KMS-11 (cell line): ENCODE measurements around the gene FAM163B.

Experiments
- H2AFZ ChIP-seq: fragments of 200-600 bp; sonication (generic); 2 replicates; pipeline ENCODE4 v1.6.1; 2016; ENCODE audit warnings: antibody characterized with exemption, mixed run types, low read depth
- H3K27ac ChIP-seq: fragments of 200-600 bp; sonication (generic); 2 replicates; pipeline ENCODE4 v1.6.1; 2016; ENCODE audit warnings: mild to moderate bottlenecking, mixed run types
- H3K27me3 ChIP-seq: fragments of 200-600 bp; sonication (generic); 2 replicates; pipeline ENCODE4 v1.6.1; 2017; ENCODE audit warnings: mild to moderate bottlenecking, low read depth, mixed run types, moderate library complexity; ENCODE audit not compliant: insufficient read depth
- H3K36me3 ChIP-seq: fragments of 200-600 bp; sonication (generic); 2 replicates; pipeline ENCODE4 v1.6.1; 2017; ENCODE audit warnings: mild to moderate bottlenecking, mixed run types; ENCODE audit not compliant: insufficient read depth
- H3K4me1 ChIP-seq: fragments of 200-600 bp; sonication (generic); 2 replicates; pipeline ENCODE4 v1.6.1; 2016; ENCODE audit warnings: mild to moderate bottlenecking, low read depth, mixed run types; ENCODE audit not compliant: poor library complexity, severe bottlenecking
- H3K4me2 ChIP-seq: fragments of 200-600 bp; sonication (generic); 2 replicates; pipeline ENCODE4 v1.7.0; 2016; ENCODE audit warnings: mild to moderate bottlenecking, mixed run types
- H3K4me3 ChIP-seq: fragments of 200-600 bp; sonication (generic); IDR thresholded peaks from 2 replicates; pipeline ENCODE4 v1.6.1; 2017; ENCODE audit warnings: low read depth, low read length, mixed read lengths; ENCODE audit not compliant: insufficient read depth
- H3K79me2 ChIP-seq: fragments of 200-600 bp; sonication (generic); 2 replicates; pipeline ENCODE4 v1.6.1; 2016; ENCODE audit warnings: low read depth, mixed run types; ENCODE audit not compliant: insufficient read depth
- H3K9ac ChIP-seq: fragments of 200-600 bp; sonication (generic); 2 replicates; pipeline ENCODE4 v1.6.1; 2016; ENCODE audit warnings: mild to moderate bottlenecking, mixed run types
- H4K20me1 ChIP-seq: fragments of 200-600 bp; sonication (generic); 2 replicates; pipeline ENCODE4 v1.6.1; 2016; ENCODE audit warnings: mild to moderate bottlenecking, mixed run types; ENCODE audit not compliant: insufficient read depth
- TF ChIP-seq, protein P1 (sequence below): fragments of 200-600 bp; sonication (generic); conservative IDR thresholded peaks from 2 replicates; pipeline ENCODE4 v1.6.1; 2017; ENCODE audit warnings: low read depth, mild to moderate bottlenecking, antibody characterized with exemption, low read length, moderate library complexity, mixed read lengths

Gene FAM163B

DNA sequence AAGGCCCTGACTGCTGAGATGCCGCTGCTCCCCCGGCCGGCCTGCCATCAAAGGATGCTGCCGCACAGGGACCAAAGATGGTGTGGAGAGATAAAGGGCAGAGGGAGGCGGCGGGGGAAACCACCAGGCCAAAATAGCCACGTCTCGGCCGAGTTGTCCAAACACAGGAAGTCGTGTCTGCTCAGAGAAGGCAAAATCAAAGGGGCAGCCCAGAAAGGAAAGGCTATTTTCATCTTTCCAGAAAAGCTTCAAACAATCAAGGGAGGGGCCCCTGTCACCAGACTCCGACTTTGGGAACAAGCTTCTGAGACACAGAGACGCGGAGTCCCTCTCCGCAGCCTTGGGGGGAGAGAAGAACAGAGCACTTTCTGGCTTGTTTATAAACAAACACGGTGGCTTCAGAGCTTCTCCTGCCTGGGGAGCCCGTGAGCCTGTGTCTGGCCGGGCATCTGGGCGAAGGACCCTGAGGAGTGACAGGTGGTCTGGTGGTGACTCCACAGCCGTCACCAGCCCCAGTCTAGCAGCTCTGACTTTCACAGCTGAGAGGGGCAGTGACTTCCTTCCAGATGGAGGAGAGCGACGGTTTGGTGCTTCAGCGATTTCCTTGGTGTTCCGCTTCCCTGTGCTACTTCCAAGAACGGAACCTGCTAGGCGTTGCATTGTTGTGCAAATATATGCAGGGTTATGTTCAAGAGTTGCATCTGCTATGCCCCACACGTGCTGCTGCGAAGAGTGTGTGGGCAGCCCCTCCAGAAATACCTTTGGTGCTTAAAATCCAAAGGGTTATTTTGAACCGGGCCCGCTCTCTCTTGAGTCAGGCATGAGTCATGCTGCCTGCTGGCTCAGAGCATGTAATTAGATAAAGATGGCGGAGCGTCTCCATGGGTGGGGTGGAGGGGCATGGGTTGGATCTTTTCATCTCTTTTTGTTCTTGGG is 50.7 kb downstream of the FAM163B start:
- H2AFZ ChIP-seq: no peak overlapping the region
- no peaks in the 10 kb centered on the region for H3K4me1 ChIP-seq
- no peaks in the 10 kb centered on the region for H3K79me2 ChIP-seq
- H4K20me1 ChIP-seq: no peaks in the 10 kb centered on the region
- H3K4me2 ChIP-seq: no peak overlapping the region
- no peaks in the 10 kb centered on the region for H3K36me3 ChIP-seq
- no peak overlapping the region for H3K4me3 ChIP-seq
- TF ChIP-seq, protein P1, sequence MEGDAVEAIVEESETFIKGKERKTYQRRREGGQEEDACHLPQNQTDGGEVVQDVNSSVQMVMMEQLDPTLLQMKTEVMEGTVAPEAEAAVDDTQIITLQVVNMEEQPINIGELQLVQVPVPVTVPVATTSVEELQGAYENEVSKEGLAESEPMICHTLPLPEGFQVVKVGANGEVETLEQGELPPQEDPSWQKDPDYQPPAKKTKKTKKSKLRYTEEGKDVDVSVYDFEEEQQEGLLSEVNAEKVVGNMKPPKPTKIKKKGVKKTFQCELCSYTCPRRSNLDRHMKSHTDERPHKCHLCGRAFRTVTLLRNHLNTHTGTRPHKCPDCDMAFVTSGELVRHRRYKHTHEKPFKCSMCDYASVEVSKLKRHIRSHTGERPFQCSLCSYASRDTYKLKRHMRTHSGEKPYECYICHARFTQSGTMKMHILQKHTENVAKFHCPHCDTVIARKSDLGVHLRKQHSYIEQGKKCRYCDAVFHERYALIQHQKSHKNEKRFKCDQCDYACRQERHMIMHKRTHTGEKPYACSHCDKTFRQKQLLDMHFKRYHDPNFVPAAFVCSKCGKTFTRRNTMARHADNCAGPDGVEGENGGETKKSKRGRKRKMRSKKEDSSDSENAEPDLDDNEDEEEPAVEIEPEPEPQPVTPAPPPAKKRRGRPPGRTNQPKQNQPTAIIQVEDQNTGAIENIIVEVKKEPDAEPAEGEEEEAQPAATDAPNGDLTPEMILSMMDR: no peak
- H3K27me3 ChIP-seq: peaks cover 55% of the 10 kb centered on the region
- H3K9ac ChIP-seq: no peak overlapping the region
- H3K27ac ChIP-seq: no peak overlapping the region

DNA sequence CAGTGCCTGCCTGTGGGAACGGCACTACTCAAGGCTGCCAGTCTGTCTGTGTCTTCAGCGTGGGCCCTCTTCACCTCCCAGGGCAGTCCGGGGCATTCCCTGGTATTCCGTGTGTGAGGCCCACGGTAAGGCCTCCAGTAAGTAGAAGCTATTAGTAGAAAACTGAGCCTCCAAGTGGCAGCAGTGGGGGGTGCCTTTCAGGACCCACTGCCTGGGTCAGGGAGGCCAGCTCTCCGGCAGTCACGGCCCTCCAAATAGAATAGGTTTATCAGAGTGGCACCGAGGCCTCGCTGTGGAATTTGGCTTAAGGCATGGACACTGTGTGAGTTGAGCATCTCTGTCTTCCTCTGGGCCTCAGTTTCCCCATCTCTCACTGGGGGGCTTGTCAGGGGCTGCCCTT is 51.6 kb downstream of the FAM163B start:
- Histone ChIP-seq H3K4me1 (no peaks in the 10 kb centered on the region), H2AFZ (no peak overlapping the region), H3K79me2 (no peaks in the 10 kb centered on the region), H3K27ac (no peak overlapping the region), H3K27me3 (peaks cover 62% of the 10 kb centered on the region), H3K36me3 (no peaks in the 10 kb centered on the region), H3K4me3 (no peak overlapping the region), H3K4me2 (no peak overlapping the region), H4K20me1 (no peaks in the 10 kb centered on the region), H3K9ac (no peak overlapping the region)
- TF ChIP-seq, protein P1: no peak

DNA sequence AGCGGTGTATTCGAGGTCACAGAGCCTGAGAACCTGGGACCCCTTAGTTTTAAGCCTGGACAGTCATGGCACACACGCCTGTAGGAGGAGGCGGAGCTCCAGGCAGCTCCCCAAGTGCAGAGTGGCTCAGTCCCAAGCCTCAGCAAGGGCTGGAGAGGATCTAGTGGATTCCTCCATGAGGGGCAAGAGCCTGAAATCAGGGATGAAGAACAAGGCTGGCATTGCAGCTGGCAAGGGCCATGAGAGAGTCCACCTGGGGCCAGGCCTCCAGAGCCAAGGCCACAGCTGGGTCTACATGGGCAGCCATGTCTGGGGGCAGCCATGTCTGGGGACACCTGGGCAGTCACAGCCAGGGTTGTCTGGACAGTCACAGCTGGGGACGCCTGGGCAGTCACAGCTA is 52.8 kb downstream of the FAM163B start:
- Histone ChIP-seq H3K79me2 (no peaks in the 10 kb centered on the region), H3K36me3 (no peaks in the 10 kb centered on the region), H3K4me3 (no peak overlapping the region), H4K20me1 (no peaks in the 10 kb centered on the region), H3K4me1 (no peaks in the 10 kb centered on the region), H3K9ac (no peak overlapping the region), H3K27ac (no peak overlapping the region), H2AFZ (no peak overlapping the region), H3K4me2 (no peak overlapping the region), H3K27me3 (peaks cover 66% of the 10 kb centered on the region)
- TF ChIP-seq, protein P1: no peak

DNA sequence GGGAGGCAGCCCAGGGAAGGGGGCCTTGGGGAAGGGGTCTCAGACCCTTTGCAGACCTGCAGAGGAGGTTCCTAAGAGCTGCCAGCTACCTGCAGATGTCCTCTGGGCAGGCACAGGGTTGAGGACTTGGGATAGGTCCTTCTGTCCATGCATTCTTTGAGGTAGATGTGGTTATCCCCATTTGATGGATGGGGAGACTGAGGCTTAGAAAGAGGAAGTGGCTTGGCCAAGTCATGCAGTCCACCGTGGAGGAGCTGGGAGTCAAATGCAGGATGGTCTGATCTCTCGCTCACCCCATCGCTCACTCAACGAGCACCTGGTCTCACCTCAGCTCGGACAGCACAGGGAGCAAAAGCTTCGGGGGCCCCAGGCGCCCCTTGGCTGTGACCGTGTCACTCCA is 54.5 kb downstream of the FAM163B start:
- no peak overlapping the region for H3K4me3 ChIP-seq
- H3K9ac ChIP-seq: no peak overlapping the region
- H3K27ac ChIP-seq: no peak overlapping the region
- no peak overlapping the region for H2AFZ ChIP-seq
- H3K79me2 ChIP-seq: no peaks in the 10 kb centered on the region
- no peaks in the 10 kb centered on the region for H3K36me3 ChIP-seq
- TF ChIP-seq, protein P1: no peak
- no peaks in the 10 kb centered on the region for H4K20me1 ChIP-seq
- peaks cover 56% of the 10 kb centered on the region for H3K27me3 ChIP-seq
- no peak overlapping the region for H3K4me2 ChIP-seq
- no peaks in the 10 kb centered on the region for H3K4me1 ChIP-seq
